ENCODE results near the gene RAB35.

The RAB35 gene

DNA sequence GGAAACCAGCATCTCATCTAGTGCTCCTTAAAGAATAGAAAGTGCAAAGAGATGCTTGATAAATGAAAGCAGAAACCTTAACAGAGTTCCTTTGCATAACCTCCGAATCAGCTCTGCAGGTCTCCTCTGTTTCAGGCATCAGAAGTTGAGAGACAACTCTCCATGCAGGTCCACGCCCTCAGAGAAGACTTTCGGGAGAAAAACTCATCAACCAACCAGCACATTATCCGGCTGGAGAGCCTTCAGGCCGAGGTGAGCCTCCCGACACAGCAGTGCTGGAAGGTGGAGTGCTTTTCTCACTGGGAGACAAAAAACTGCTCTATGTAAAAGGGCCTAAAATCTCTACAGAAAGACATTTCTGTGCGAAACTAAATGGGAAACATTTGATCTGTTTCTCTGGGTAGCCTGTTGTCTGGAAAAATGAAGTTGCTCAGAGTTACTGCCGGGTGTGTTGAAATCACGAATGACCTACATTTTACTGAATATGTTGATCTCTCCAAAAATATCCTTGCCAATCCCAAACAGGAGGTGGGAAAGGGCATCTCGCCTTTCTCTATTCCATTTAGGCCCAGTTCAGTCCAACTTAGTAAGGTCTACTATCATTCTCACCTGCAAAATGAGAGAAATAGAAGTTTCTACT lies 54.9 kb downstream of the RAB35 start:
- TF ChIP-seq, protein P1, sequence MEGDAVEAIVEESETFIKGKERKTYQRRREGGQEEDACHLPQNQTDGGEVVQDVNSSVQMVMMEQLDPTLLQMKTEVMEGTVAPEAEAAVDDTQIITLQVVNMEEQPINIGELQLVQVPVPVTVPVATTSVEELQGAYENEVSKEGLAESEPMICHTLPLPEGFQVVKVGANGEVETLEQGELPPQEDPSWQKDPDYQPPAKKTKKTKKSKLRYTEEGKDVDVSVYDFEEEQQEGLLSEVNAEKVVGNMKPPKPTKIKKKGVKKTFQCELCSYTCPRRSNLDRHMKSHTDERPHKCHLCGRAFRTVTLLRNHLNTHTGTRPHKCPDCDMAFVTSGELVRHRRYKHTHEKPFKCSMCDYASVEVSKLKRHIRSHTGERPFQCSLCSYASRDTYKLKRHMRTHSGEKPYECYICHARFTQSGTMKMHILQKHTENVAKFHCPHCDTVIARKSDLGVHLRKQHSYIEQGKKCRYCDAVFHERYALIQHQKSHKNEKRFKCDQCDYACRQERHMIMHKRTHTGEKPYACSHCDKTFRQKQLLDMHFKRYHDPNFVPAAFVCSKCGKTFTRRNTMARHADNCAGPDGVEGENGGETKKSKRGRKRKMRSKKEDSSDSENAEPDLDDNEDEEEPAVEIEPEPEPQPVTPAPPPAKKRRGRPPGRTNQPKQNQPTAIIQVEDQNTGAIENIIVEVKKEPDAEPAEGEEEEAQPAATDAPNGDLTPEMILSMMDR (IDR thresholded peaks at IDR 0.05; ENCODE audit: insufficient read depth, missing control alignments): no peak
- DNase-seq (ENCODE audit: insufficient read length, low spot score) (no peak), FAIRE-seq (no peak)

DNA sequence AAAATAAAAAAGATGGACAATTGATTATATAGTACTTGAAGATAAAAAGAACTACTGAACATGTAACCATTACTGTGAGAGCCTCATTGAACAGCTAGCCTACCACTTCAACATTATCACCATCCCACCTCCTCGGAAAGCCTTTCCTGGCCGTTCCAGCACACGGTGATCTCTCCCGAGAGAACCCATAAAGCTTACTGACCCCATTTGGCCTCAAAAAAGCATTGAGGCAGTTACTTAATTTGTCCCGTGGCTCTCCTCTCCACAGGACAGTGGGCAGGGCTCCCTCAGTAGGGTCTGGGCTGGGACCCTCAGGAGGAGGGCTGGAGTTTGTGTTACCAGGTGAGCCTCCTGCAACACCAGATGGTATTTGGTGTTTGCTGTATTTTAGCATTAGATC lies 55.8 kb downstream of the RAB35 start:
- DNase-seq (ENCODE audit: insufficient read length, low spot score) (no peak), FAIRE-seq (no peak)
- TF ChIP-seq, protein P1 (IDR thresholded peaks at IDR 0.05; ENCODE audit: insufficient read depth, missing control alignments): no peak

- FAIRE-seq: no peak
- DNase-seq (ENCODE audit: insufficient read length, low spot score): no peak
- TF ChIP-seq, protein P1 (IDR thresholded peaks at IDR 0.05; ENCODE audit: insufficient read depth, missing control alignments): no peak
Observed at GRCh38 chr12:120060196-120060595, 56.4 kb downstream of the RAB35 start.

GRCh38 chr12:120056739-120057138 lies 59.8 kb downstream of the RAB35 start:
- DNase-seq (ENCODE audit: insufficient read length, low spot score): no peak
- FAIRE-seq: no peak
- TF ChIP-seq, protein P1 (IDR thresholded peaks at IDR 0.05; ENCODE audit: insufficient read depth, missing control alignments): no peak

- TF ChIP-seq, protein P1 (IDR thresholded peaks at IDR 0.05; ENCODE audit: insufficient read depth, missing control alignments): no peak
- no peak for FAIRE-seq
- DNase-seq (ENCODE audit: insufficient read length, low spot score): no peak
Observed at GRCh38 chr12:120055231-120056000, 61.1 kb downstream of the RAB35 start.

GRCh38 chr12:120054293-120054692 lies 62.3 kb downstream of the RAB35 start:
- no peak for FAIRE-seq
- TF ChIP-seq, protein P1 (IDR thresholded peaks at IDR 0.05; ENCODE audit: insufficient read depth, missing control alignments): no peak
- no peak for DNase-seq (ENCODE audit: insufficient read length, low spot score)

- no peak for DNase-seq (ENCODE audit: insufficient read length, low spot score)
- FAIRE-seq: no peak
- TF ChIP-seq, protein P1 (IDR thresholded peaks at IDR 0.05; ENCODE audit: insufficient read depth, missing control alignments): no peak
Observed at GRCh38 chr12:120051535-120051934, 65.0 kb downstream of the RAB35 start.
